ENCODE measurements around the gene KAT8. TPM values are rescaled to one million over a fixed set of nuclear protein-coding genes. Genes with fewer than 3 reads are reported as not detected.
"Not testable (repeated sequence)": the region's sequence is repeated elsewhere in the genome, so short reads cannot be mapped to it uniquely, and the experiment has no call there.

KAT8 gene
- total RNA-seq, 4 donors from 2014 or later: 62.3 to 100 (median 69.8) TPM

DNA sequence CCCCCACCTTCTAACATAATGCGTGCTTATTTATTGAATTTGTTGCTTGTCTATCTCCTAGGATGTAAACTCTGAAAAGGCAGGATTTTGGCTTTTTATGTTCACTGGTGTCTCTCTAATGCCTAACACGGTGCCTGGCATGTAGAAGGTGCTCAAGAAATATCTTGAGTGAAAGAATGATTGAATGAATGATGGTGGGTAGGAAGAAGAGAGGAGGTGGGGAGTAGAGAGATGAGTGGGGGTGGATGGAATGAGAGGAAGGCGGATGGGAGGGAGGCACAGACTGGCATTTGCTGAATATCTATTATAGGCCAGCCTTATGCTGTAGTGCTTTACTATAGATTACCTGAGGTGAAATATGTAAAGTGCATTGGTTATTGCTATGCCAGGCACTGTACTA, 30.1 kb downstream of the KAT8 start:
- no peak overlapping the region for H3K27ac ChIP-seq
- H3K4me1 ChIP-seq: peaks cover 28% of the 10 kb centered on the region
- TF ChIP-seq POLR2A (IDR thresholded peaks at IDR 0.05) (no peak), EP300 (IDR thresholded peaks at IDR 0.05) (no peak), POLR2AphosphoS5 (IDR thresholded peaks at IDR 0.05) (no peak)
- TF ChIP-seq, protein P1, sequence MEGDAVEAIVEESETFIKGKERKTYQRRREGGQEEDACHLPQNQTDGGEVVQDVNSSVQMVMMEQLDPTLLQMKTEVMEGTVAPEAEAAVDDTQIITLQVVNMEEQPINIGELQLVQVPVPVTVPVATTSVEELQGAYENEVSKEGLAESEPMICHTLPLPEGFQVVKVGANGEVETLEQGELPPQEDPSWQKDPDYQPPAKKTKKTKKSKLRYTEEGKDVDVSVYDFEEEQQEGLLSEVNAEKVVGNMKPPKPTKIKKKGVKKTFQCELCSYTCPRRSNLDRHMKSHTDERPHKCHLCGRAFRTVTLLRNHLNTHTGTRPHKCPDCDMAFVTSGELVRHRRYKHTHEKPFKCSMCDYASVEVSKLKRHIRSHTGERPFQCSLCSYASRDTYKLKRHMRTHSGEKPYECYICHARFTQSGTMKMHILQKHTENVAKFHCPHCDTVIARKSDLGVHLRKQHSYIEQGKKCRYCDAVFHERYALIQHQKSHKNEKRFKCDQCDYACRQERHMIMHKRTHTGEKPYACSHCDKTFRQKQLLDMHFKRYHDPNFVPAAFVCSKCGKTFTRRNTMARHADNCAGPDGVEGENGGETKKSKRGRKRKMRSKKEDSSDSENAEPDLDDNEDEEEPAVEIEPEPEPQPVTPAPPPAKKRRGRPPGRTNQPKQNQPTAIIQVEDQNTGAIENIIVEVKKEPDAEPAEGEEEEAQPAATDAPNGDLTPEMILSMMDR (IDR thresholded peaks at IDR 0.05): no peak
- H3K9me3 ChIP-seq: no peaks in the 10 kb centered on the region
- H3K4me3 ChIP-seq: no peak overlapping the region
- H3K27me3 ChIP-seq: peaks cover 5% of the 10 kb centered on the region
- DNase-seq (ENCODE audit: low spot score in 2 of 2): no peak
- H3K36me3 ChIP-seq: no peaks in the 10 kb centered on the region
- 94% methylated on average over 3 of the region's 3 CpGs for WGBS

DNA sequence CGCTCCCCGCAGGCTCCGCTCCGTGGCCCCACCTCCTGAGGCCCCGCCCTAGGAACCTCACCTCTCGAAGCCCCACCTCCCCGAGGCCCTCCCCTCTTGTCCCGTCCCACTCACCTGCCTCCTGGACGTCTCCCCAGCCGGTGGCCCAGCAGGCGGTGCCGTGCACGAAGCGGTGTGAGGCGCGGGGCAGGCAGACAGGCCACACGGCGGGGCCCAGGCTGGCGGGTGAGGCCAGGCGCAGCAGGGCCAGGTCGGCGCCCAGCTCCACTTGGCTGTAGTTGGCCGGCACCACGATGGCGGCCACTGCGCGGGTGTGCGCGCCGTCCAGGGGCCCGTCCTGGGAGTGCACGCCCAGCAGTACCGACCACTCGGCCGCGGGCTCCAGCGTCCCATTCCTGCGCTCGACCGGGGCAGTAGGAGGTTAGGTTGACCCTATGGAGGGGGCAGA, 30.8 kb downstream of the KAT8 start:
- TF ChIP-seq POLR2AphosphoS5 (IDR thresholded peaks at IDR 0.05) (no peak), EP300 (IDR thresholded peaks at IDR 0.05) (no peak), POLR2A (IDR thresholded peaks at IDR 0.05) (no peak)
- TF ChIP-seq, protein P1 (IDR thresholded peaks at IDR 0.05): no peak

DNA sequence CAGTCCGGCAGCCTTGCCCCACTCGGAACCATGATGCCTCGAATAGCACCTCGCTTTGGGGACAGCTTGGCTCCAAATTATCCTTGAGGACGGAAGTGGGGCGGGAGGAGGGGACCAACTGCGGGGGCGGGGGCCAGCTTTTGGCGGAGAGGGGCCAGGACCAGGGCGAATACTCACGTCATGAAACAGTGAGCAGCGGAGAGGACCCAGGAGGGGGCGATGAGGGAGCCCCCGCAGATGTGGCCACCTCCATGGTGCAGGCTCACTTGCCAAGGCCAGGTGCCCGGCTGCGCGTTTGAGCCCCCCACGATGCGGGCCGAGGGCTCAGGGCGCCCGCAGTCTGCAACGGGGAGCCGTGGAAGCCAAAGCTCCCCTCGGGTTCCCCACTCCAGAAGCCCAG, 31.4 kb downstream of the KAT8 start:
- Histone ChIP-seq H3K36me3 (no peaks in the 10 kb centered on the region), H3K27ac (no peak overlapping the region), H3K4me3 (no peak overlapping the region), H3K27me3 (peaks cover 5% of the 10 kb centered on the region), H3K4me1 (peaks cover 20% of the 10 kb centered on the region), H3K9me3 (no peaks in the 10 kb centered on the region)
- DNase-seq (ENCODE audit: low spot score in 2 of 2): no peak
- 85% methylated on average over 25 of the region's 25 CpGs for WGBS
- no peak for TF ChIP-seq POLR2A (IDR thresholded peaks at IDR 0.05)
- TF ChIP-seq, protein P1 (IDR thresholded peaks at IDR 0.05): no peak

More for the DNA sequence above, 30.8 kb downstream of the KAT8 start:
- WGBS: 17% methylated on average over 26 of the region's 40 CpGs
- H3K27me3 ChIP-seq: peaks cover 5% of the 10 kb centered on the region
- no peaks in the 10 kb centered on the region for H3K9me3 ChIP-seq
- no peak for DNase-seq (ENCODE audit: low spot score in 2 of 2)
- H3K36me3 ChIP-seq: no peaks in the 10 kb centered on the region
- peak overlapping the region; percentile 4 for H3K4me3 ChIP-seq
- H3K27ac ChIP-seq: no peak overlapping the region
- H3K4me1 ChIP-seq: peaks cover 21% of the 10 kb centered on the region

DNA sequence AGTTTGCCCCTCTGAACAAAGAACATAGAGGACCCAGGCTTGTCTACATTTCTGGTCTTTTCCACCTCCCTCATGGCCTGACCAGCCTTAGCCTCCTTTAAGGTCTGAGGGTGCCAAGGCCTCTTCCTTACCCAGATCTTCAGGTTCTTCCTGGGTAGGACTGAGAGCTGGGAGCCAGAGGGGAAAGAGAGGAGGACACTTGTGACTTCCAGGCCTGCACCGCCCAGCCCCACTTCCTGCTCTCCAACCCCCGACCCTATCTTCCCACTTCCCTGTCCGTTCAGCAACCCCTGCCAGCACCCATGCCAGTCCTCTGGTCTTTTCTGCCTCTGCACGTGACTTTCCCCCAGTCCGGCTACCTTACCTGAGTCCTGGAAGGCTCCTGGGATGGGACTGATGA, 31.9 kb downstream of the KAT8 start:
- Histone ChIP-seq H3K27me3 (peaks cover 5% of the 10 kb centered on the region), H3K27ac (no peak overlapping the region), H3K9me3 (no peaks in the 10 kb centered on the region), H3K4me3 (no peak overlapping the region), H3K4me1 (peaks cover 20% of the 10 kb centered on the region), H3K36me3 (no peaks in the 10 kb centered on the region)
- DNase-seq (ENCODE audit: low spot score in 2 of 2): no peak
- TF ChIP-seq, protein P1 (IDR thresholded peaks at IDR 0.05): no peak
- no peak for TF ChIP-seq POLR2AphosphoS5 (IDR thresholded peaks at IDR 0.05)
- no peak for TF ChIP-seq POLR2A (IDR thresholded peaks at IDR 0.05)
- no peak for TF ChIP-seq EP300 (IDR thresholded peaks at IDR 0.05)
- WGBS: 80% methylated on average over 5 of the region's 5 CpGs

DNA sequence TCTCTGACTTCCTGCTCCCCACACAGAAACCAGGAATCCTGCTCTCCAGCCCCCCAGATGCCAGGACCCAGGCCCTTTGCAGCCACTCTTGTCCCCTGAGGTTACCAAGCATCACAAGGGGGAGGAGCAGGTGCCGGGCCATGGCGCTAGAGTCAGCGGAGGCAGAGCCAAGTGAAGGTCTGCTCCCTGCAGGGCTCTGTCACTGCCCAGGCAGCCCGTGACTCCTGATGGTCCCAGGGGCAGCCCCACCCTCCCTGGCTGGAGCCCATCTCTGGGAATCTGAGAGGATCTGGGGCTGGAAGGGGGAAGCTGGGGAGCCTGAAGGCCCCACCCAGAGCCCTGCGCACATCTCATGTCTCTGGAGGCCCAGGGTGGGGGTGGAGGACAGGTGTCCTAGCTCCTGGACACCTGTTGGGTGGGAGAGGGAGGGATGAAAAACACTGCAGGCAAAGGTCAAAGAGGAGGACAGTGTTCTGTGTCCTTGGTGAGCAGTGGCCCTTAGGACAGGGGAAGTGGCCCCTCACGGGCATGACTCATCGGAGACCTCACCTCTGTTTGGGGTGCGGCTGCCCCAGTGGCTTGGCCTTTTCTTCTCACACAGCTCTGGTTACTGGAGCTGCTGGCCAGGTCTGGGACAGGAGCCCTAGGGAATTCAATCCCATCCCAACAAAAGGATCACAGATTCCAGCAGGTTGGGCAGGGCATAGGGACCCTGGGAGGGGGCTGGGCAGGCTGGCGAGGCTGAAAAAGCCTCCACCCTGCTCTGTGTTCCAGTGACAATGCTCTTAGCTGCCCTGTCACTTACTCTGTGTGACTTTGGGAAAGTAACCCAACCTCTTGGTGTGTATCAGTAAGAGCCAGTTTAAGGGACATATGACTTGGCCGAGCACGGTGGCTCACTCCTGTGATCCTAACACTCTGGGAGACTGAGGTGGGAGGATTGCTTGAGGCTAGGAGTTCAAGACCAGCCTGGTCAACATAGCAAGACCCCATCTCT, 32.7 kb downstream of the KAT8 start, which contains the start of gene PRSS36:
TSS of gene PRSS36 (minus strand) at position 173 of the 997 bp plus-strand sequence. CDS start at position 142, 31 bp downstream.
- Histone ChIP-seq H3K4me3 (no peak within 1 kb of the TSS), H3K27ac (no peak within 1 kb of the TSS), H3K36me3 (no peaks in the 10 kb centered on the region), H3K4me1 (peaks cover 20% of the 10 kb centered on the region), H3K9me3 (no peaks in the 10 kb centered on the region), H3K27me3 (peaks cover 5% of the 10 kb centered on the region)
- WGBS: 76% methylated on average over 11 of the region's 11 CpGs
- no peak for DNase-seq (ENCODE audit: low spot score in 2 of 2)
- TF ChIP-seq, protein P1 (IDR thresholded peaks at IDR 0.05): no peak
- TF ChIP-seq EP300 (IDR thresholded peaks at IDR 0.05): no peak
- no peak for TF ChIP-seq POLR2A (IDR thresholded peaks at IDR 0.05)
- TF ChIP-seq POLR2AphosphoS5 (IDR thresholded peaks at IDR 0.05): no peak

DNA sequence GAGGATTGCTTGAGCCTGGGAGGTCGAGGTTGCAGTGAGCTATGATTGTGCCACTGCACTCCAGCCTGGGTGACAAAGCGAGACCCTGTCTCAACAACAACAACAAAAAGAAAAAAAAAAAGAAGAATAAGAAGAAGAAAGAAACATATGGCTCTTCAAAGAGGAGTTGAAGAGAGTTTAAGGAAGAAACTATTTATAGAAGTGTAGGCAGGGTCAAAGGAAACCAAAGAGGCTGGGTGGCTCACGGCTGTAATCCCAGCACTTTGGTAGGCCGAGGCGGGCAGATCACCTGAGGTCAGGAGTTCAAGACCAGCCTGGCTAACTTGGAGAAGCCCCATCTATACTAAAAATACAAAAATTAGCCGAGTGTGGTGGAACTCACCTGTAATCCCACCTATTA, 33.5 kb downstream of the KAT8 start:
- not testable (repeated sequence) for DNase-seq (ENCODE audit: low spot score in 2 of 2); H3K9me3 ChIP-seq; H3K4me3 ChIP-seq; H3K27me3 ChIP-seq; H3K36me3 ChIP-seq; H3K27ac ChIP-seq
- H3K4me1 ChIP-seq: peaks cover 20% of the 10 kb centered on the region
- 76% methylated on average over 6 of the region's 6 CpGs for WGBS

Measured in suprapubic skin (tissue), 4 donors.